Measurements from ENCODE around the gene CNGB1.

- TF ChIP-seq ZNF563 (CRISPR knock-in tag; IDR thresholded peaks at IDR 0.05) (no peak), ELK4 (CRISPR knock-in tag; IDR thresholded peaks at IDR 0.05; ENCODE audit: borderline replicate concordance) (no peak), SIN3A (IDR thresholded peaks at IDR 0.05; ENCODE audit: borderline replicate concordance, low read depth, low read length) (no peak), ZNF121 (CRISPR knock-in tag; IDR thresholded peaks at IDR 0.05) (no peak), CEBPB (IDR thresholded peaks at IDR 0.05; ENCODE audit: borderline replicate concordance, low read depth, low read length) (no peak), TCF7 (IDR thresholded peaks at IDR 0.05; ENCODE audit: low read depth) (no peak), SNRNP70 (IDR thresholded peaks at IDR 0.05; ENCODE audit: low read depth, low read length) (no peak), NFIC (IDR thresholded peaks at IDR 0.05; ENCODE audit: low read length) (no peak), SAFB2 (CRISPR knock-in tag; IDR thresholded peaks at IDR 0.05; ENCODE audit: borderline replicate concordance, low read depth) (no peak), POGK (CRISPR knock-in tag; conservative IDR thresholded peaks at IDR 0.05) (no peak), TFAP4 (IDR thresholded peaks at IDR 0.05; ENCODE audit: borderline replicate concordance, low read depth) (no peak)
Measured at GRCh38 chr16:57871456-57871855, 99.5 kb downstream of the CNGB1 start.

Measured in HepG2 (cell line).